ENCODE results near the gene TAF4B.

DNA sequence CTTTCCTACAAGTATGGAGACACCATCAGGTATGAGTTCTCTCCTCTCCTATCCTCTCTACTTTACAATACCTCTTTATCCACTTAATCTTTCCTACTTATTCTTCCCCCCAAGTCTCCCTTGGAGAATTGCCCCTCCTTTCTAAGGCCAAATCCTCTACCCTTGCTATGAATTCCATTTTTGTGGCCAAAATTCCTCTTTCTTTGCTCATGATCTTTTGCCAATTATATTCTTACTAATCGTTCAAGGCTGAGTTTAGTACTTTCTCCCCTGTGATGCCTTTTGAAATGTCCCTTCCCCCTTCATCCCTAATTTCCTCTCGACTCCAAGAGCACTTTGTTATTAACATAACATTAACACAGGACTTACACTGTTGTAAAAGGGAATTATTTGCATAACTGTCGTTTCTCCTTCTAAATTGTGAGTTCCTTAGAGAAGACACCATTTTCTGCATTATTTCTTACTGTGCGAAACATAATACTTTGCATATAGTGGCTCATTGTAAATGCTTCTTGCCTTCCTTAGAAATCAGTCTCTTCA lies 188.7 kb downstream of the TAF4B start:
- TF ChIP-seq POLR2A (IDR thresholded peaks at IDR 0.05), result no peak
- no peak for TF ChIP-seq CTCF (IDR thresholded peaks at IDR 0.05)

Measured in Peyer's patch (tissue), 4 donors.